HEK293T (cell line): ENCODE measurements around the gene IL22RA2.

Source experiments
- BHLHE40 ChIP-seq: fragments of 450-650 bp; IDR thresholded peaks from 2 replicates; pipeline ENCODE4 v1.6.1; 2016; ENCODE audit warnings: mild to moderate bottlenecking, moderate library complexity, borderline replicate concordance
- CTBP1 ChIP-seq: fragments of 450-650 bp; IDR thresholded peaks from 2 replicates; pipeline ENCODE4 v1.6.1; 2016; ENCODE audit warnings: borderline replicate concordance
- ELF4 ChIP-seq: fragments of 450-650 bp; IDR thresholded peaks from 2 replicates; pipeline ENCODE4 v1.6.1; 2017; ENCODE audit warnings: antibody characterized with exemption
- FOXA1 ChIP-seq: fragments of 450-650 bp; IDR thresholded peaks from 2 replicates; pipeline ENCODE4 v1.6.1; 2016; ENCODE audit warnings: mild to moderate bottlenecking
- FOXK2 ChIP-seq: fragments of 450-650 bp; IDR thresholded peaks from 2 replicates; pipeline ENCODE4 v1.6.1; 2016; ENCODE audit warnings: mild to moderate bottlenecking
- FOXM1 ChIP-seq: fragments of 450-650 bp; IDR thresholded peaks from 2 replicates; pipeline ENCODE4 v1.6.1; 2017; ENCODE audit warnings: mild to moderate bottlenecking, borderline replicate concordance
- HDGF ChIP-seq: fragments of 450-650 bp; IDR thresholded peaks from 2 replicates; pipeline ENCODE4 v1.6.1; 2017; ENCODE audit warnings: antibody characterized with exemption, borderline replicate concordance
- L3MBTL2 ChIP-seq: fragments of 450-650 bp; conservative IDR thresholded peaks from 2 replicates; pipeline ENCODE4 v1.6.1; 2016; ENCODE audit warnings: mild to moderate bottlenecking
- LEF1 ChIP-seq: fragments of 450-650 bp; IDR thresholded peaks from 2 replicates; pipeline ENCODE4 v1.6.1; 2017; ENCODE audit warnings: mild to moderate bottlenecking, borderline replicate concordance
- SP1 ChIP-seq: fragments of 450-650 bp; IDR thresholded peaks from 2 replicates; pipeline ENCODE4 v1.6.1; 2017
- SUZ12 ChIP-seq: fragments of 450-650 bp; IDR thresholded peaks from 2 replicates; pipeline ENCODE4 v1.6.1; 2016; ENCODE audit warnings: mild to moderate bottlenecking
- TARDBP ChIP-seq: fragments of 450-650 bp; IDR thresholded peaks from 2 replicates; pipeline ENCODE4 v1.6.1; 2016
- ZNF384 ChIP-seq: fragments of 450-650 bp; IDR thresholded peaks from 2 replicates; pipeline ENCODE4 v1.6.1; 2016
- TF ChIP-seq, protein P1 (sequence below): fragments of 450-650 bp; IDR thresholded peaks from 2 replicates; pipeline ENCODE4 v1.6.1; 2016

GRCh38 chr6:137166247-137167098, 7.0 kb downstream of the IL22RA2 start:
- TF ChIP-seq FOXM1 (no peak), SP1 (no peak), TARDBP (no peak), FOXK2 (no peak), CTBP1 (no peak), BHLHE40 (no peak), ELF4 (no peak), LEF1 (no peak), SUZ12 (no peak), FOXA1 (no peak), HDGF (no peak), L3MBTL2 (no peak), ZNF384 (no peak)
- TF ChIP-seq, protein P1, sequence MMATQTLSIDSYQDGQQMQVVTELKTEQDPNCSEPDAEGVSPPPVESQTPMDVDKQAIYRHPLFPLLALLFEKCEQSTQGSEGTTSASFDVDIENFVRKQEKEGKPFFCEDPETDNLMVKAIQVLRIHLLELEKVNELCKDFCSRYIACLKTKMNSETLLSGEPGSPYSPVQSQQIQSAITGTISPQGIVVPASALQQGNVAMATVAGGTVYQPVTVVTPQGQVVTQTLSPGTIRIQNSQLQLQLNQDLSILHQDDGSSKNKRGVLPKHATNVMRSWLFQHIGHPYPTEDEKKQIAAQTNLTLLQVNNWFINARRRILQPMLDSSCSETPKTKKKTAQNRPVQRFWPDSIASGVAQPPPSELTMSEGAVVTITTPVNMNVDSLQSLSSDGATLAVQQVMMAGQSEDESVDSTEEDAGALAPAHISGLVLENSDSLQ: no peak
